Naive thymus-derived CD8-positive, alpha-beta T cell (primary cell): ENCODE results near the gene ARHGDIB. TPM values are rescaled to one million over a fixed set of nuclear protein-coding genes. Genes with fewer than 3 reads are reported as not detected.

ENCODE experiments used
- ATAC-seq, 2 donors: fragments of 150-1000 bp; cut with Tn5 transposase in 1 of 2; sonication (Bioruptor Pico), chemical (Tn5 transposase) in 1 of 2; 1 replicate in 1 of 2; 2 replicates in 1 of 2; pipeline ENCODE4 v1.10.0; 2021; ENCODE audit warnings: mild to moderate bottlenecking in 2 of 2, moderate library complexity in 2 of 2
- POLR2A ChIA-PET: fragments of 350-600 bp; sonication (Branson Sonifier 250); formaldehyde crosslinking; loops from one replicate; lab custom pipeline; 2021; ENCODE audit warnings: antibody characterized with exemption; lab: Charles Lee
- DNase-seq, 10 donors: peaks; one replicate each; pipeline versions ENCODE4 v3.0.0 to v3.0.0-alpha.2; 2020 to 2022
- H3K27ac Mint-ChIP-seq, 10 donors: one replicate each; pipeline ENCODE4 v1.8.0; 2020 to 2022; ENCODE audit warnings: mild to moderate bottlenecking in 10 of 10, mixed read lengths in 10 of 10, moderate library complexity in 4 of 10, inconsistent platforms in 1 of 10
- H3K27me3 Mint-ChIP-seq, 5 donors: one replicate each; pipeline ENCODE4 v1.8.0; 2021 to 2022; ENCODE audit warnings: mixed read lengths in 5 of 5
- H3K36me3 Mint-ChIP-seq, 3 donors: one replicate each; pipeline ENCODE4 v1.8.0; 2020 to 2022; ENCODE audit warnings: mixed read lengths in 3 of 3, mild to moderate bottlenecking in 2 of 3, inconsistent platforms in 1 of 3
- H3K4me1 Mint-ChIP-seq, 4 donors: one replicate each; pipeline ENCODE4 v1.8.0; 2021 to 2022; ENCODE audit warnings: mixed read lengths in 4 of 4
- H3K4me3 Mint-ChIP-seq, 10 donors: one replicate each; pipeline ENCODE4 v1.8.0; 2020 to 2022; ENCODE audit warnings: mild to moderate bottlenecking in 10 of 10, mixed read lengths in 10 of 10, moderate library complexity in 6 of 10, inconsistent platforms in 1 of 10
- H3K9me3 Mint-ChIP-seq, 9 donors: one replicate each; pipeline ENCODE4 v1.8.0; 2020 to 2022; ENCODE audit warnings: mixed read lengths in 9 of 9, mild to moderate bottlenecking in 3 of 9, inconsistent platforms in 1 of 9, moderate library complexity in 1 of 9
- polyA plus RNA-seq, 3 donors: library from polyadenylated mRNA; unstranded; fragments of 300-500 nt; fragmentation: Illumina TruSeq; gene quantifications; one replicate each; pipeline ENCODE4 v1.2.3, GENCODE V29; 2021
- total RNA-seq, 8 experiments: library from RNA in 2 of 8; stranded (reverse) in 2 of 8; gene quantifications; one replicate each; pipeline ENCODE4 v1.2.3 and lab custom pipeline; 2021 to 2026

Gene ARHGDIB
- total and polyA plus RNA-seq, 5 experiments from 2014 or later, result 937 to 3,446 (median 3,195) TPM

GRCh38 chr12:14994610-14995009, 33.2 kb upstream of the ARHGDIB start:
- peaks cover 0 to 3% (median 0%) of the 10 kb centered on the region in 5 donors for H3K27me3 Mint-ChIP-seq
- DNase-seq (peak in 2 of 10 donors; percentile 13 to 28), ATAC-seq (peak; percentile 62 to 67)
- peaks cover 19 to 54% (median 35%) of the 10 kb centered on the region in 4 donors for H3K4me1 Mint-ChIP-seq
- H3K9me3 Mint-ChIP-seq, result peaks cover 0 to 8% (median 5%) of the 10 kb centered on the region in 9 donors
- peak overlapping the region; percentile 75 to 94 (median 88) for H3K27ac Mint-ChIP-seq
- H3K4me3 Mint-ChIP-seq, result peak overlapping the region in 9 of 10 donors; percentile 31 to 76 (median 54)
- POLR2A ChIA-PET, result interaction anchor here (0.6 to 5.2 kb wide), 16 partner anchors 9 to 224 kb away, joined by 3 to 81 read pairs (median 4); partner anchors contain the start of genes ARHGDIB, C12orf60, ERP27 and WBP11
- peaks cover 0 to 12% (median 9%) of the 10 kb centered on the region in 3 donors for H3K36me3 Mint-ChIP-seq

DNA sequence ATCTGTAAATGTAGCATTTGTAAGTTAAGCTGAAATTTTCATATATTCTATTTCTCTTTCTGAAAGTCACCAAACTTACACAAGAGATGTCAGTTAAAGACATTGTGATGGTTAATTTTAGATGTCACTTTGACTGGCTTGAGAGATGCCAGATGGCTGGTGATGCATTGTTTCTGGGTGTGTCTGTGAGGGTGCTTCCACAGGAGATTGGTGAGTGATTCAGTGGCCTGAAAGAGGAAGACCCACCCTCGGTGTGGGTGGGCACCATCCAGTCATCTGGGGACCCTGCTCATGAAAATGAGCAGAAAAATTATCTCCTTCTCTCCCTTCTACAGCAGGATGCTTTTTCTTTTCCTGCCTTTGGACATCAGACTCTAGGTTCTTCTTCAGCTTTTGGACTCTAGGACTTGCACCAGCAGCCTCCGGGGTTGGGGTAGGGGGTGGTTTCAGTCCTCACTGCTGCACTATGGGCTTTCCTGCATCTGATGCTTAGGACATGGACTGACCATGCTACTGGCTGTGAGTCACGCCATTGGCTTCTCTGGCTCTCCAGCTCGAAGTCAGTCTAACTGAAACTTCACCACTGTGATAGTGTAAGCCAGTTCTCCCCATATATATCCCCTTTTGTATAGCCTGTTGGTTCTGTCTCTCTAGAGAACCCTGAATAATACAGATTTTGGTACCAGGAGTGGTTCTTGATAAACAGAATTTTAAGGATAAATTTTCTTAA, 32.3 kb upstream of the ARHGDIB start:
- H3K27ac Mint-ChIP-seq, result peak overlapping the region; percentile 75 to 94 (median 88)
- peak overlapping the region in 6 of 10 donors; percentile 18 to 68 (median 50) for H3K4me3 Mint-ChIP-seq
- H3K36me3 Mint-ChIP-seq, result peaks cover 0 to 13% (median 9%) of the 10 kb centered on the region in 3 donors
- H3K9me3 Mint-ChIP-seq, result peaks cover 0 to 8% (median 5%) of the 10 kb centered on the region in 9 donors
- ATAC-seq (peak; percentile 35 to 44), DNase-seq (peak in 1 of 10 donors; percentile 14)
- POLR2A ChIA-PET, result interaction anchor here (1.0 to 5.2 kb wide), 7 partner anchors 25 to 223 kb away, joined by 4 to 81 read pairs (median 6); partner anchors contain the start of gene ARHGDIB
- peaks cover 19 to 62% (median 39%) of the 10 kb centered on the region in 4 donors for H3K4me1 Mint-ChIP-seq
- H3K27me3 Mint-ChIP-seq, result no peaks in the 10 kb centered on the region

DNA sequence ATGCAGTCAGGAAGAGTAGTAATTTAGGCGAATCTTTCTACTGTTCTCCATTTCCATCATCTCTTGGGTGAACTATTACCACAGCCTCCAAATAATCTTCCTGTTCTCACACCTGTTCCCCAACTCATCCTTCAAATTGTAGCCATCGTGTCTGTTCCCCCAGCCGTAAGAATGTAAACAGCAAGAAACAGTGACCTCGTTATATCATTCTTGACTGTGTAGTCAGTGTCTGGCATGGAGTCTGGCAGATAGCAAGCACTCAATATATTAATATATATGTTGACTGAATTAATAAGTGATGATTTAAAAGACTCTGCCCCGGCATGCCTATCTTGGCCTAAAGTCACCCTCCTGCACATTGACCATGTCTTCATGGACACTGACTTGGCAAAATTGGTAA, 31.7 kb upstream of the ARHGDIB start:
- ATAC-seq (no peak), DNase-seq (no peak)
- Mint-ChIP-seq H3K4me3 (no peak overlapping the region), H3K27ac (peak overlapping the region; percentile 1 to 94 (median 86)), H3K27me3 (no peaks in the 10 kb centered on the region), H3K36me3 (peaks cover 0 to 13% (median 9%) of the 10 kb centered on the region in 3 donors), H3K4me1 (peaks cover 19 to 68% (median 39%) of the 10 kb centered on the region in 4 donors), H3K9me3 (peaks cover 0 to 8% (median 5%) of the 10 kb centered on the region in 9 donors)
- POLR2A ChIA-PET, result interaction anchor here (1.1 to 5.2 kb wide), 3 partner anchors 28 to 222 kb away, joined by 4 to 81 read pairs (median 33); partner anchors contain the start of gene ARHGDIB

- no peaks in the 10 kb centered on the region for H3K27me3 Mint-ChIP-seq
- H3K4me1 Mint-ChIP-seq, result peaks cover 19 to 71% (median 39%) of the 10 kb centered on the region in 4 donors
- ATAC-seq, result no peak
- DNase-seq, result no peak
- H3K36me3 Mint-ChIP-seq, result peaks cover 0 to 13% (median 9%) of the 10 kb centered on the region in 3 donors
- H3K4me3 Mint-ChIP-seq, result no peak overlapping the region
- H3K9me3 Mint-ChIP-seq, result peaks cover 0 to 8% (median 5%) of the 10 kb centered on the region in 9 donors
- peak overlapping the region in 6 of 10 donors; percentile 24 to 91 (median 76) for H3K27ac Mint-ChIP-seq
- POLR2A ChIA-PET, result interaction anchor here (1.1 to 5.2 kb wide), 3 partner anchors 28 to 222 kb away, joined by 4 to 81 read pairs (median 33); partner anchors contain the start of gene ARHGDIB
These were observed 31.3 kb upstream of the ARHGDIB start for GRCh38 chr12:14992673-14993072.

- Mint-ChIP-seq H3K27ac (peak overlapping the region in 2 of 10 donors; percentile 40 to 49), H3K4me3 (no peak overlapping the region), H3K27me3 (no peaks in the 10 kb centered on the region), H3K9me3 (peaks cover 0 to 8% (median 5%) of the 10 kb centered on the region in 9 donors), H3K4me1 (peaks cover 22 to 74% (median 42%) of the 10 kb centered on the region in 4 donors), H3K36me3 (peaks cover 0 to 13% (median 9%) of the 10 kb centered on the region in 3 donors)
- POLR2A ChIA-PET, result interaction anchor here (0.5 to 2.3 kb wide), 3 partner anchors 29 to 53 kb away, joined by 3 to 8 read pairs (median 3); partner anchors contain the start of genes ARHGDIB and ERP27
- DNase-seq (no peak), ATAC-seq (no peak)
These were observed 29.7 kb upstream of the ARHGDIB start for GRCh38 chr12:14991069-14991468.

DNA sequence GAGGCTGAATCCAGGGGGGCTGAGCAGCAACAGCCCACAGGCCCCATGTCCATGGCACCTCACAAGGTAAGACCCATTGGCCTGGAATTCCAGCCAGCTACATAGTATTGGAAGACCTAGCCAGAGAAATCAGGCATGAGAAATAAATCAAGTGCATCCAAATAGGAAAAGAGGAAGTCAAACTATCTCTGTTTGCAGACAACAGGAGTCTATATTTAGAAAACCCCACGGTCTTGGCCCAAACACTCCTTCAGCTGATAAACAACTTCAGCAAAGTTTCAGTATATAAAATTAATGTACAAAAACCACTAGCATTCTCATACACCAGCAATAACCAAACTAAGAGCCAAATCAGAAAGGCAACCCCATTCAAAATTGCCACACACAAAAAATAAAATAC, 28.4 kb upstream of the ARHGDIB start:
- Mint-ChIP-seq H3K4me3 (peak overlapping the region in 1 of 10 donors; percentile 54), H3K9me3 (peaks cover 0 to 8% (median 5%) of the 10 kb centered on the region in 9 donors), H3K36me3 (peaks cover 0 to 13% (median 9%) of the 10 kb centered on the region in 3 donors), H3K27me3 (no peaks in the 10 kb centered on the region), H3K4me1 (peaks cover 19 to 64% (median 43%) of the 10 kb centered on the region in 4 donors), H3K27ac (peak overlapping the region in 5 of 10 donors; percentile 6 to 75 (median 57))
- DNase-seq (no peak), ATAC-seq (no peak)
- POLR2A ChIA-PET, result interaction anchor here (0.6 to 2.3 kb wide), 4 partner anchors 9 to 206 kb away, joined by 3 to 8 read pairs (median 5); partner anchors contain the start of genes ARHGDIB and ERP27

- ATAC-seq (no peak), DNase-seq (no peak)
- Mint-ChIP-seq H3K27me3 (no peaks in the 10 kb centered on the region), H3K4me3 (no peak overlapping the region), H3K36me3 (peaks cover 0 to 13% (median 9%) of the 10 kb centered on the region in 3 donors), H3K4me1 (peaks cover 15 to 64% (median 40%) of the 10 kb centered on the region in 4 donors), H3K27ac (no peak overlapping the region), H3K9me3 (peaks cover 0 to 8% (median 5%) of the 10 kb centered on the region in 9 donors)
- POLR2A ChIA-PET, result no interaction called here
These were observed 26.6 kb upstream of the ARHGDIB start for GRCh38 chr12:14988035-14988434.

GRCh38 chr12:14986449-14986848, 25.0 kb upstream of the ARHGDIB start:
- POLR2A ChIA-PET, result interaction anchor here (0.7 kb wide), 3 partner anchors 30 to 155 kb away, joined by 3 to 5 read pairs (median 4); no protein-coding TSS in a partner anchor
- ATAC-seq, result no peak
- Mint-ChIP-seq H3K4me3 (peak overlapping the region in 1 of 10 donors; percentile 26), H3K27ac (peak overlapping the region in 1 of 10 donors; percentile 59), H3K4me1 (peaks cover 21 to 70% (median 47%) of the 10 kb centered on the region in 4 donors), H3K9me3 (peaks cover 0 to 7% (median 4%) of the 10 kb centered on the region in 9 donors), H3K36me3 (peaks cover 0 to 13% (median 9%) of the 10 kb centered on the region in 3 donors), H3K27me3 (no peaks in the 10 kb centered on the region)
- no peak for DNase-seq

- H3K9me3 Mint-ChIP-seq, result peaks cover 0 to 2% (median 0%) of the 10 kb centered on the region in 9 donors
- ATAC-seq (peak; percentile 37 to 46), DNase-seq (no peak)
- POLR2A ChIA-PET, result interaction anchor here (0.6 to 2.0 kb wide), 8 partner anchors 10 to 562 kb away, joined by 3 to 8 read pairs (median 4); no protein-coding TSS in a partner anchor
- H3K27me3 Mint-ChIP-seq, result no peaks in the 10 kb centered on the region
- peak overlapping the region in 6 of 10 donors; percentile 12 to 84 (median 43) for H3K27ac Mint-ChIP-seq
- peaks cover 0 to 3% (median 0%) of the 10 kb centered on the region in 3 donors for H3K36me3 Mint-ChIP-seq
- H3K4me3 Mint-ChIP-seq, result peak overlapping the region in 7 of 10 donors; percentile 1 to 38 (median 22)
- peaks cover 31 to 71% (median 61%) of the 10 kb centered on the region in 4 donors for H3K4me1 Mint-ChIP-seq
These were observed 23.4 kb upstream of the ARHGDIB start for GRCh38 chr12:14984766-14985285.

GRCh38 chr12:14984036-14984435, 22.6 kb upstream of the ARHGDIB start:
- no peak for ATAC-seq
- H3K4me3 Mint-ChIP-seq, result peak overlapping the region in 3 of 10 donors; percentile 1 to 38 (median 22)
- H3K9me3 Mint-ChIP-seq, result no peaks in the 10 kb centered on the region
- H3K36me3 Mint-ChIP-seq, result no peaks in the 10 kb centered on the region
- H3K27ac Mint-ChIP-seq, result peak overlapping the region in 7 of 10 donors; percentile 7 to 84 (median 23)
- POLR2A ChIA-PET, result interaction anchor here (0.8 to 2.0 kb wide), 7 partner anchors 22 to 562 kb away, joined by 3 to 8 read pairs (median 4); partner anchors contain the start of gene ERP27
- no peak for DNase-seq
- peaks cover 34 to 71% (median 62%) of the 10 kb centered on the region in 4 donors for H3K4me1 Mint-ChIP-seq
- no peaks in the 10 kb centered on the region for H3K27me3 Mint-ChIP-seq

- peak; percentile 20 to 30 for ATAC-seq
- H3K4me3 Mint-ChIP-seq, result peak overlapping the region in 9 of 10 donors; percentile 5 to 65 (median 55)
These were observed 21.6 kb upstream of the ARHGDIB start for GRCh38 chr12:14982991-14983390.

More at GRCh38 chr12:14982991-14983390, 21.6 kb upstream of the ARHGDIB start:
- DNase-seq, result peak in 1 of 10 donors; percentile 16
- Mint-ChIP-seq H3K9me3 (no peaks in the 10 kb centered on the region), H3K27me3 (no peaks in the 10 kb centered on the region), H3K27ac (peak overlapping the region in 8 of 10 donors; percentile 9 to 84 (median 47)), H3K36me3 (no peaks in the 10 kb centered on the region), H3K4me1 (peaks cover 38 to 77% (median 68%) of the 10 kb centered on the region in 4 donors)
- POLR2A ChIA-PET, result interaction anchor here (0.6 to 2.0 kb wide), 9 partner anchors 9 to 209 kb away, joined by 3 to 8 read pairs (median 4); partner anchors contain the start of gene ERP27
